ENCODE measurements around the gene INHBE.
A peak's percentile ranks its signal among the peaks of the same experiment; 100 is the strongest.
"Not testable (repeated sequence)": the region's sequence is repeated elsewhere in the genome, so short reads cannot be mapped to it uniquely, and the experiment has no call there.

Gene INHBE

GRCh38 chr12:57454566-57455373 is at the start of gene INHBE:
TSS of gene INHBE (plus strand) at chr12:57455307. CDS start at chr12:57455537, 230 bp downstream.
- DNase-seq: no peak

- no peak for DNase-seq
These were observed 44.6 kb upstream of the INHBE start for GRCh38 chr12:57410534-57410933.

GRCh38 chr12:57414160-57414559 is 40.9 kb upstream of the INHBE start:
- not testable (repeated sequence) for DNase-seq

GRCh38 chr12:57415088-57415487 is 40.0 kb upstream of the INHBE start:
- no peak for DNase-seq

- no peak for DNase-seq
These were observed 38.8 kb upstream of the INHBE start for GRCh38 chr12:57416039-57416996.

- DNase-seq: no peak
These were observed 36.9 kb upstream of the INHBE start for GRCh38 chr12:57418255-57418654.

- no peak for DNase-seq
These were observed 35.6 kb upstream of the INHBE start for GRCh38 chr12:57419495-57419894.

GRCh38 chr12:57420482-57420881 is 34.6 kb upstream of the INHBE start:
- DNase-seq: no peak

- not testable (repeated sequence) for DNase-seq
These were observed 28.2 kb upstream of the INHBE start for GRCh38 chr12:57426948-57427347.

GRCh38 chr12:57428965-57429364 is 26.1 kb upstream of the INHBE start:
- DNase-seq: no peak

GRCh38 chr12:57429473-57430111 is 25.5 kb upstream of the INHBE start:
- no peak for DNase-seq

GRCh38 chr12:57430112-57430930 is 24.8 kb upstream of the INHBE start:
- no peak for DNase-seq

- DNase-seq: peak; percentile 96
These were observed 24.1 kb upstream of the INHBE start, which contains the start of gene R3HDM2 for GRCh38 chr12:57430931-57431566. TSS of gene R3HDM2 (minus strand) at chr12:57431043. CDS start at chr12:57310428, 120,615 bp downstream.

GRCh38 chr12:57431654-57432188 is 23.4 kb upstream of the INHBE start:
- DNase-seq: no peak

GRCh38 chr12:57433370-57433769 is 21.7 kb upstream of the INHBE start:
- no peak for DNase-seq

- no peak for DNase-seq
These were observed 20.4 kb upstream of the INHBE start, which contains the start of gene INHBC for GRCh38 chr12:57434517-57435223. TSS of gene INHBC (plus strand) at chr12:57434784. CDS start at chr12:57434887, 103 bp downstream.

- DNase-seq: no peak
These were observed 19.8 kb upstream of the INHBE start for GRCh38 chr12:57435293-57435692.

- no peak for DNase-seq
These were observed 16.7 kb upstream of the INHBE start for GRCh38 chr12:57438400-57438799.

GRCh38 chr12:57439762-57440266 is 15.3 kb upstream of the INHBE start:
- no peak for DNase-seq

GRCh38 chr12:57441393-57441792 is 13.7 kb upstream of the INHBE start:
- not testable (repeated sequence) for DNase-seq

Data from stimulated activated CD4-positive, alpha-beta T cell treated with anti-CD3 and anti-CD28 coated beads, Interleukin-4, amount 100 ng/mL, for 24 hours (primary cell).